ENCODE measurements around the gene ZNF335. TPM values are rescaled to one million over a fixed set of nuclear protein-coding genes. Genes with fewer than 3 reads are reported as not detected.
A peak's percentile ranks its signal among the peaks of the same experiment; 100 is the strongest.

ZNF335 gene
- total RNA-seq, 1 donor from 2014 or later = 14.4 TPM

GRCh38 chr20:45951925-45952834, 19.8 kb downstream of the ZNF335 start:
- no peak for DNase-seq

- DNase-seq = no peak
Observed at GRCh38 chr20:45950330-45950646, 21.7 kb downstream of the ZNF335 start.

GRCh38 chr20:45949542-45950329, 22.3 kb downstream of the ZNF335 start:
- no peak for DNase-seq

- peak; percentile 34 for DNase-seq
Observed at GRCh38 chr20:45948742-45949541, 23.1 kb downstream of the ZNF335 start.

- DNase-seq = no peak
Observed at GRCh38 chr20:45948261-45948733, 23.7 kb downstream of the ZNF335 start.

- DNase-seq = no peak
Observed at GRCh38 chr20:45947110-45947866, 24.7 kb downstream of the ZNF335 start.

- DNase-seq = no peak
Observed at GRCh38 chr20:45946149-45946970, 25.6 kb downstream of the ZNF335 start.

GRCh38 chr20:45945678-45946148, 26.3 kb downstream of the ZNF335 start:
- DNase-seq = no peak

GRCh38 chr20:45944965-45945677, 26.9 kb downstream of the ZNF335 start:
- no peak for DNase-seq

GRCh38 chr20:45944151-45944964, 27.6 kb downstream of the ZNF335 start:
- no peak for DNase-seq

- no peak for DNase-seq
Observed at GRCh38 chr20:45943613-45944012, 28.4 kb downstream of the ZNF335 start.

GRCh38 chr20:45940469-45940868, 31.5 kb downstream of the ZNF335 start:
- DNase-seq = no peak

- no peak for DNase-seq
Observed at GRCh38 chr20:45940053-45940452, 31.9 kb downstream of the ZNF335 start.

GRCh38 chr20:45938727-45939438, 33.1 kb downstream of the ZNF335 start:
- no peak for DNase-seq

GRCh38 chr20:45937765-45938164, 34.2 kb downstream of the ZNF335 start:
- DNase-seq = no peak

- DNase-seq = no peak
Observed at GRCh38 chr20:45935416-45936046, 36.5 kb downstream of the ZNF335 start.

- peak; percentile 99 for DNase-seq
Observed at GRCh38 chr20:45934586-45935415, 37.2 kb downstream of the ZNF335 start, which contains the start of gene PCIF1. TSS of gene PCIF1 (plus strand) at chr20:45934683. CDS start at chr20:45939000, 4,317 bp downstream.

Data from tongue (tissue), 2 donors.